HG03520 (cell line): ENCODE data around the gene IGSF9B.

Experiments
- ATAC-seq: cut with Tn5 transposase; IDR thresholded peaks from one replicate; pipeline ENCODE4 v1.9.1; 2021; ENCODE audit warnings: mild to moderate bottlenecking, moderate library complexity; ENCODE audit not compliant: unreplicated experiment

IGSF9B gene

DNA sequence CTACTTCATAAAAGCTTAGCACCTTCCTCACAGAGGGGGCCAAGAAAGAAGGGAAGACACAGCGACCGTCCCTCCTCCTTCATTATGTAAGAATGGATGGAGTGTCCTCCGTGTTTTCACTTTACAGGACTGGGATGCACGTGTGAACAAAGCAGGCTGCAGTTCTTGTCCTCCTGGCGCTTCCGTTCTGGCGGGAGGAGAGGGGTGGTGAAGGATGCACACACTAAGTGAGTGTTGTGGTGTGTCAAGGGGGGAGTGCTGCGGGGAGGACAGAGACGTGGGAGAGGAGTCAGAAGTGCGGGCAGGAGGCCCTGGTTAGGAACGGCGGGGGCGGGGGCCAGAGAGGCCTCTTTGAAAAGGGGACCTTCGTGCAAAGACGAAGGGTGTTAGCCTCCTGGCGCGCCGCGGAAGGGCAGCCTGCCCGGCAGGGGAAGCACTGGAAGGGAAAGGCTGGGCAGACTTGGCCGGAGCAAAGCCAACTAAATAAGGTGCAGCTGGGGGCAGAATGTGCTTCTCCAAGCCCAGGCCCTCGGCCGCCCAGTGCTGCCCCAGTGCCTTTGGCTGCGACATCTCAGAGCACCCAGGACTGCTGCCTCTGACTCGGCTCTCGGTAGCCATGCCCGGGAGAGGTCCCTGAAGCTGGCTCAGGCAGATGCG, 27.0 kb upstream of the IGSF9B start:
- no peak for ATAC-seq

DNA sequence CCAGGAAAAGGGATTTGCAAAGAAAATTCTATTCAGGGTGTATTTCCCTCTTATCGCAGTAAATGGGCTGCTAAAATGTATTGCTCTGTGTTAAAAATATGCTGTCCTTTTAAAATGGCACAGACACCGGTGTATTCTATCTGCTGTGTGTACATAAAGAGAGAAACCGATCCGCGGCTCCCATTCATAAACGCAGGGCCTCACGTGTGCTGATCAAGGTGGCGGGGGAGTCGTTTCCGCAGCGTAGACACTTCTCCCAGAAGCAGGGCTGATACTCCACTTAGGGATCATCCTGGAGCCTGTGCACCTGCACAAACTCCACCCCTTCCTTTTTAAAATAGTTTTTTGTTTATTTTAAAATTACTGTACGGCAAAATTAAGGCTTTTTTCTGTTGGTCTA, 26.1 kb upstream of the IGSF9B start:
- ATAC-seq, result no peak

DNA sequence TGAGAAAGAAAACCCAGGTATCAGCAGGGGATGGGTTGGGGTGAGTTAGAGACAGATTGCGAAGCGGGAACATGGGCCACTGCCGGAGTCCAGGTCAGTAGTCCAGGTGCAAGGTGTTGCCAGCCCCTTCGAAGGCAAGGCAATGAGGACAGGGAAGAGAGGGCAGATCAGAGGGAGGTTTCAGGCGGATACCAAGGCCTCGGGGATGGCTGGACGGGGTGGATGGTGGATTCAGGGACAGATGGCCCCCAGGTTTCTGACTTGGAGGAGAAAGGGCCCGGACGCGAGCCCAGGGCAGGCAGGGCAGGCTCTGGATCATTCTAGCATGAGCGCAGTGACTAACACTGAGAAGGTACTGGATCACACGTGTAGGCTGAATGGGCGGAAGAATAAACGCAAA, 25.4 kb upstream of the IGSF9B start:
- ATAC-seq, result no peak

DNA sequence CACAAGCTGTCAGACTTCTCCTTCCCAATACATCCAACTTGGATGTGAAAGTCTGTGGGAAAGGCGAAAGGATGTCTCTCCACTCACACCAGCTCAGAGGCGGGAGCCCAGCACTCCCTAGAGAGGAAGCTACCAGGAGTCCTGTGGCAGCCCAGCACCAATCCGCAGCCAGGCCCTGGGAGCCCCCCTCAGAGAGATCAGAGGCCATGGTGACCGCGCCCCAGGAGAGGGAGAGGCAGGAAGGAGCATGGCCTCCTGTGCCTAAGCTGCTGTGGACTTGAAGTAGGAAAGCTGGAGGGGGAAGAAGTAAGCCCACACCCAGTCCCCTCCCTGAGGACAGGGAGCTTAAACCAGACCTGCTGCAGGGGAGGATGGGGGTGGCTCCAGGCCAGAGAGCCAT, 24.4 kb upstream of the IGSF9B start:
- no peak for ATAC-seq

DNA sequence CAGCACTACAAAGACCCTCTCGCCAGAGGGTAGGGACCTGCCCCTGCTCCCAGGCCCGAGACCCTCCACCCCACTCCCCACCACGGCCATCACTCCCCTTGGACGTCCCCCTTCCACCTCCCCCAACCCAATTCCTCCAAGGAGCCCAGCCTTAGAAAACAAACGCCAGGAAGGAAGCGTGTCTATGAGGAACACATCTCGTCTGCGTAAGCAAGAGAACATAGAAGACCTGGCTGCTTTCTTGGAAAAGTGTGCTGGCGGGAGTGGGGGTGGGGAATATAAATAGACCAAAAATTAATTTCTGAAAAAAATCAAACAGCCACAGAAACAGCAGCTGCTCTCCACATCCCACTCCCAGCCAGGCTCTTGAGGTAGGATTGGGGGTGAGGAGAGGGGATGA, 23.9 kb upstream of the IGSF9B start:
- ATAC-seq, result no peak

DNA sequence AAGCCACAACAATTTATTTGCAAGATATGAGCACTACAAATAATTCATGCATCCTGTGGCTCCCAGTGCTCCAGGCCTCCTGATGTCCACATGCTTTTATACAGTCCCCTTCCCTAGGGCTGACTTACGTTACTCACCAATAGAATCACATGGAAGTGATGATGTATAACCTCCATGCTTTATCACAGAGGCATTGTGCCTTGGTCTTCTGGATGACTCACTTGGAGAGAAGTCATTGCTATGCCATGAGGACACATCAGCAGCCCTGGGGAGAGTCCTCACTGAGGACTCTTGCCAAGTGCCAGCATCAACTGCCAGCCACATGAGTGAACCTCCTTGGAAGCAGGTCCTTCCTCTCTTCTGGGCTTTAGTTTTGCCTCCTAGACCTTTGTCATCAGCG, 22.0 kb upstream of the IGSF9B start:
- no peak for ATAC-seq

DNA sequence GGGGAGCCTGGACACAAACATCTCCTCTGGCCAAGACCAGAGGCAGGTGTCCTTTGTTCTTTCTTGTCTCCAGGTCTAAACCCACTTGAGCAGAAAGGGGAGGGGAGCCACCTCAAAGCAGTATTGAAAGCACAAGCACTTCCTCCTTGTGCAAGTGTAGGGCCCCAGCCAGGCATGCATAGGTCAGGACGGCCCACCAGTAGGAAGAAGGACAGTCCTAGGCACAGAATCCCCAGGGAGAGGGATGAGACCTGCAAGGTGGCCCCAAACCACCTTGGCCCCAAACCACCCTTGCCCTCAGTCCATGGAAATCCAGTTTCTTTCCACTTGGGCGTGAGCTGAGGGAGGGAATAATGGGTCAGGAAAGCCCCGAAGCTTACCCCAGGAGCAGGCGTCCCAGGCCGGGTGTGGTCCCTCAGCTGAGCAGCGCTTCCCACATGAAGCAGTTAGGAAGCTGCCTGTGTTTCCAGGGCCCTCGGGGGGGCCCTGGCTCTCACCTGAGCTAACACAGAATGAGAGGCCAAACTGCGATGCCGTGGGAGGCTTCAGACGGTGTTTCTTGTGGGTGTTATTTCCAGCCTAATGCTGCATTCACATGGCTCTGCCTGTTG, 20.4 kb upstream of the IGSF9B start:
- ATAC-seq, result peak; percentile 99

DNA sequence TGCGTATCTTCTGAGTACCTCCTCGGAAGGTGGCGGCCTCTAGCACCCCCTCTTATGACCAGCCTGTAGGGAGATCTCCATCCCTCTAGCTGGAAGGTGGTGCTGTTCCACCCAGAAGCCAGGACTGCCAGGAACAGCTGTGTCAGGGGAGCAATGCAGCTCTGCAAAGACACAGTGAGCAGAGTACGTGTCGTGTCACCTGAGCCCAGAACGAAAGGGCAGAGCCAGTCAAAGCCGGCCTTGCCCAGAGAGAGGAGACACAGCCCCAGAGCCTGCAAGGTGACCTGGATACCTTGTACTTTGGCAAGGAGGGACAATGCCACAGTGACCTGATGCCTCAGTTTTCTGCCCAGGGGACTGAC, 18.7 kb upstream of the IGSF9B start:
- ATAC-seq, result no peak

DNA sequence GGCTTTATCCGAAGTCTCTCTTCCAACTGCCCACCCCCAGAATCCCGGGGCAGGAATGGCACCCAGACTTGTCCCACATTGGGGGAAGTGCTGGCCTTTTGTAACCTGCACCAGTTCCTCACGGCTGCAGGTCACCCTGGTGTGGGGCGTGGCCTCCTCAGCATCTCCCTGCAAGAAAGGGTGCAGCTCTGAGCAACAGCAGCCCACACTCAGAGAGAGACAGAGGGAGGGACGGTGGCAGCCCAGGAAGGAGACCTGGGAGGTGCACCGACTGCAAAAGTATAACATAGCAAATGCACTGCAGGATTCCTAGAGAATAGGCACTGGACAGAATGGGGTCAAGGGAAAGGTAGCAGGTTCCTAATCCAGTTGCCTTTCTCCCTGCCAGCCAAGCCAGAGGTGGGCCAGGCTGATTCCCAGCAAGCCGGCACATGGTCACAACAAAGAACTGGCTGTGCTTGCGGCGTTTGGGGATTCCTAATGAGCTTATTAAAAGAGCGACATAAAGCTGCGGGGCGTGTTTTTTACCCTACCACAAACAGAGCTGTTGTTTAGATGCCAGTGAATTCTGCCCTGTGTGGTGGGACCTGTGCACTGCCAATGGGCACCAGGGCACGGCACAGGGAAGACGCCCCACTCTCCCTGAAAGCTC, 18.2 kb upstream of the IGSF9B start:
- no peak for ATAC-seq

DNA sequence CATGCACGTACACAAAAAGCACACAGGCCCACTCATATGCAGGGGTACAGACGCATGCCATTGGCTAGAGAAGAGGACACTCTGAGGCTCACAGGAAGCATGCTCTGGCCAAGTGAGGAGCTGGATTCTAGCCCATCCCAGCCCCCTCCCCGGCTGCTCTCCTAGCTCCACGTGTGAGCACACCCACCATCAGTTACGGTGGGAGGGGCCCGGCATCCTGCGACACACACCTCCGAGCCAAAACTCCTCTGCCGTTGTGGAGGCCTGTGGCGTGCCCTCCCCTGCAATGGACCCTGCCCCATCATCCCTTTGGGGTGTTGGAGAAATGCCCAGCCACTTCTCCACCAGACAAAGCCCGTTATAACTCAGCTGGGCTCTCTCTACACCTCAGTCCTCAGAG, 15.1 kb upstream of the IGSF9B start:
- no peak for ATAC-seq

DNA sequence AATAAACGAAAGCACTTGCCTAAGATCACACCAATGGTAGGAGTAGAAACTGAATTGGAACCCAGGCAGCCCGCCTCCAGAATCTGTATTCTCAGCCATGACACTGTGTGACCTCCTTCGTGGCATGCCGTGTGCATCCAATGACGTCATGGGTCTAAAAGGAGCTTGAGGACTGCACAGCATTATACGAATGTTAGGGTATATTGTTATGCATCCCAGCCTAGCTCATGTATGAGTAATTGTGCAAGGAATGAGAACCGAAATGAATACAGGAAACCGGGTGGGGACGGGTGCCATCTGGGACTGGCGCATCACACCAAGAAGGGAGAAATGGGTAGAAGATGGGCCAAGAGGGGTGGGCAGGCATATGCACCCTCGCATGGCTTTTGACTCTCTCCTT, 12.3 kb upstream of the IGSF9B start:
- ATAC-seq, result no peak

DNA sequence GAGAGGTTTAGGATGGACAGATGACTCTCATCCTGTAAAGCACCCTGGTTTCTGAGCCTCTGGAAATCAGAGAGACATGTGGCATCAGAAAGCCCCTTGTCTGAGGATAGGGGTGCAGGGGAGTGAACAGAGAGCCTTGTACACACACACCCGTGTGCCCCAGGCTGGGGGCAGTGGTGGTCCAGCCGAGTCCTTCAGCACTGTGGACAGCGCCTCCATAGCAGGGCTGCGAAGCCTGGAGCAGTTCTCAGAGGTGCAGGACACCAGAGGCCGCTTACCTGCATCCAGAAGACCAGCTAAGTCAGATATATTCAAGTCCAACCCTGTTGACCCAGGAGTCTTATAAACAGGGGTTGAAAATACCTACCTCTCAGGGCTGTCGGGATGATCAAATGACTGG, 11.5 kb upstream of the IGSF9B start:
- ATAC-seq, result no peak

DNA sequence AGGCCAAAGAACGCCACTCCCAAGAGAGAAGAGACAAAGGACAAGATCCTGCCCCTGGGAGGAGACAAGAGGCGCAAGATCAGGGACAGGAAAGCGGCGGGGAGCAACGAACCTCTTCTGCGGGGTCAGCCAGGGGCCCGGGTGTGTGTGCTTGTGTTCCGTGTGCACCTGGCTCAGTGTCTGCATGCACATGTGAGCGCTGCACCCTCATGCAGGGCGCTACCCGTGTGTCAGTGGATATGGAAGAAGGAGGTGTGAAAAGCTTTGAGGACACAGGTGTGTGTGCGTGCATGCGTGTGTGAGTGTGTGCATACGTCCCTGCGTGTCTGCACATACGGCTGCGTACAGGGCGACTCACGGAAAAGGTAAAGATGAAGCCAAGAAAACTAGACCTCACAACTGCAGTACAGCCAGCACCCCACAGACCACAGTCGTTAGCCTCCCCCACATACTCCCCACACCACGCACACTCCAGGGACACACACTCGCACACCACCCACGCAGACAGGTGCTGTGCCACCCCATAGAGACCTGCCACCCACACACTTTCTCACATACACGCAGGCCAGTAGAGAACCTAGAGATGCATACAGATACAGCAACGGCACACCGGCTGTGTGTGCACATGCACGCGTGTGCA, 11.0 kb upstream of the IGSF9B start:
- ATAC-seq, result no peak

DNA sequence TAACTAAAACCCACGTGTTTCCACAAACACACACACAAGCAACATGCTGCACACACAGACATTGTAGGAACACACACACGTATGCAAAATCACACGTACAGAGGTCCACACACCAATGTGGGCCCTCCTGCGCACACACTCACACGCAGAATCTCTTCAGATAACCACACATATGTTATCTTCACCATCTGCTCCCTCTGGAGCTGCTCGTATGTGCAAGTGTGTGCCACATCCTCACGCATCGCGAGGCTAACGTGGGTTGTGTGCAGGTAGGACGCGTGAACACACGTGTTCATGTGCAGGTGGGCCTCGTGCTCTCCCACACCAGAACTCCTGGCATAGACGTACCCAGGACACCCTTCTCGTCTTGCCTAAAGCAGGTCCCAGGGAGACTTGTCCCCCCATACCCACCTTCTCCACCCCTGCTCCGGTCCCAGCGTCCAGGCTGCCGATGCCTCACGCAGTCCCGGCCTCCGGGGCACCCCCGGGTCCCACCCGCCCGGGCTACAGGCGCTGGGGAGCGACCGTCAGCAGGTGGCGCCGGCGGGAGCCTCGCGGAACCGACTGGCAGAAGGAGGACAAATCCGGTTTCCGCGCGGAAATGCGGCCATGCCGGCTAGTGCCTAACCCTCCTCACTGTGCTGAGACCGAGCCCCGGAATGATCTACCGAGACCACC, 10.3 kb upstream of the IGSF9B start:
- ATAC-seq, result no peak

DNA sequence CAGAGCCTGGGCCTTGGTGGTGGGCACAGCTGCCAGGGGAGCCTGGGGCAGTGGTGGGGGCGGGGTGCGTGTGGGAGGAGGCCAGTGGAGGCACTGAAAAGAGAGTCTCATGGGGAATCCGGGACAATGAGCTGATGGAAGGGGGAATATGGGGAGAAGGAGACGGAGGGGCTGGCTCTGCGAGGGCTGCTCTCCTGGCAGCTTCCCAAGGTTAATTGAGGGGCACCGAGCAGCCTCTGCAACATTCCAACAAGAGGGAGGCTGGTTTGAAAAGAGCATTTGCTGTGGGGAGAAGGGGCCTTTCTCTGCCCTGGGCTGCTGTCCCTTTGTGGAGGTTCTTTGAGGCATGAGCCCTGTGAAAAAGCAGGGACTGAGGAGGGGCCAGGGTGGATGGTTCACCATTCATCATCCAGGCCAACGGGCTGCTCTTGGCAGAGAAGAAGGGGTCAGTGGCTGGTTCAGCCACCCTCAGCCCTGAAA, 9.4 kb upstream of the IGSF9B start:
- no peak for ATAC-seq

DNA sequence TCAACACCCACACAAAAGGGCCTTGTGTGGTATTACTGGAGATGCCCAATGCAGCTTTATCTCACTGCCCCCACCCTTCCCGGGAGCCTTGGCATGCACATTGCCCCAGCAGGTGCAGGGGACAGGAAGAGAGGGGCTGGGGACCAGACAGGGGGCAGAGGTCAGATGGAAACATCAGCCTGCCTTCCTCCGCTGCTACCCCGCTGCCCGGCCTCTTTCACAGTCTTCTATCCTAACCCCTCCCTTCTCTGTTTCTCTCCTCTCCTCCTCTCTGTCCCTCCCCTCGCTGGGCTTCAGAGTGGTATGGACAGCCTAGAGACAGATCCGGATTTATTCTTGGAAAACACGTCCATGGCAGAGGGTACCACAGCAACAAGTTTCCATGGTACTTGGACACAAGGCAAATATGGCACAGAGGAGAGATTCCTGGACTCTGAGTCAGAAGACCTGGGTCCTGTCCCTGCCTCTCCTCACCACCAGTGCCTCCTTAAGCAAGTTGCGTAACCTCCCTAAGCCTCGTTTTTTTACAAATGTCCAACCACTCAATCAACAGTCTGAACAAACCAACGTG, 8.3 kb upstream of the IGSF9B start:
- ATAC-seq, result no peak

DNA sequence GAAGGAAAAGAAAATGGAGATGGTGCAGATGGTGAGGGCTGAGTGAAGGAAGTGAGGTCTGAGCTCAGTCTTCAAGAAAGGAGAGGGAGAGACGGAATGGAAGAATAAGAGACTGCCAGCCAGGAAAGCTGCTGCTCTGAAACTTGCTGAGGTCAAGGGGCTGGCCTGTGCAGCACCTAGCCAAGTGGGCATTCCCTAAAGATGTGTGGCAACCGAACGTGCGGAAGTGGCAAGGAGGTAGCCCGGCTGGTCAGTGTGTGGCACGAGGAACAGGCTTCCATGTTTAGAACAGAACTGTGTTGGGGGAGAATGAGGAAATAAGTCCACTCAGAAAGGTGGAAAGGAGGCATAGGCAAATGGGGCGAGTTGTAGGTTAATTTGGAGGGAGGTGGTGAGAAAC, 7.6 kb upstream of the IGSF9B start:
- no peak for ATAC-seq

DNA sequence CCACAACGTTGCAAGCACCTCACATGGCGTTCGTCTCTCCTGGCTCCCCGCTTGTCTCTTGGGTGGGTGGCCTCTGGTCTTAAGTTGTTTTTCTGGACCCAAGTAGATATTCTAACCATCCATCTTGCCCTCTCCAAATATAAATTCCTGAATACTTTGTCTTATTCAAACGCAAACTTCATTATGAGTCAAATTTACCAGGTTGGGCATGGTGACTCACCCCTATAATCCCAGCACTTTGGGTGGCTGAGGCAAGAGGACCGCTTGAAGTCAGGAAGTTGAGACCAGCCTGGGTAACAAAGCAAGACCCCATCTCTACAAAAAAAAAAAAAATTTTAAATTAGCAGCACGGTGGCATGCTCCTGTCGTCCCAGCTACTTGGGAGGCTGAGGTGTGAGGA, 5.1 kb upstream of the IGSF9B start:
- no peak for ATAC-seq

DNA sequence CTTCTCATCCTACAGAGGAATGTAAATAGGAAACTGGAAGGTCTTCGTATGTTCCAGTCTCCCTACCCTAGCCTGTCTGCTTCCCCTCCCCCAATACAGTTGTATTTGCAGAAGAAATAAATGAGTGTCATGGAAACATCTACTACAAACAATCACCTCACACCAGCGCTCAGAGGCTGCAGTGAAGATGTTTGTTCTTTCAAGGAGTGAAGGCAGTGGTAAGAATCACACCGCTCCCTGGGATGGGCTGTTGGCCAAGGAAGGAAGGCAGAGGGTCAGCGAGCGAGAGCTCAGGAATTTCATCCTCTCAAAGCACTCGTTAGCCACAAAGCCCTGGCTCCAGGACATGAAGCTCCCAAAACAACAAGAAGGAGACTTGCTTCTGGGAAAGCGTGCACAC, 1.1 kb upstream of the IGSF9B start:
- ATAC-seq, result no peak

DNA sequence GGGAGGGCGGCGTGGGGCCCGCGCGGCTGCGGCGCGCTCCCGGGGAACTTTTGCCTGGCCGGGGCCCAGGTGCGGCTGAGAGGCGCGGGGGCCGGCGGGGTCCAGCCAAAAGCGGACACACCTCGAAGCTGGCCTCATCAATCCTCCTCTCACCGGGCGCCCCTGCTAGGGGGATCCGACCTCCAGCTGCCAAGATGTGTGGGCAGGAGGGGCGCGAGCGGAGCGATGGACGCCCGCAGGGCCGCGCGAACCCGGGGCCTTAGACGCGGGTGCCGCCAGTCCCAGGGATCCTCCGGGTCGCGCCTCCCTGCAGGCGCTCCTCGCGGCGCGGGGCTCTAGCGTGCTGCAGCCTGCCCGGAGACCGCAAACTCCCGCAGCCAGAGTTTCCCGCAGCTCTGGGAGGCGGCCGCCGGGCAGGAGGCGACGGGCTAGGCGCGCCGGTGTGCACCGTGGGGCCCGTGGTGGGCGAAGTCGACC, 785 bp downstream of the IGSF9B start:
- no peak for ATAC-seq
